OCI-LY3 (cell line): ENCODE results near the gene CSTPP1.

Experiments used
- EZH2phosphoT487 ChIP-seq: fragments of 200-600 bp; shearing (Covaris generic); IDR thresholded peaks from 2 replicates; pipeline ENCODE4 v1.6.1; 2018; ENCODE audit warnings: antibody characterized with exemption, mixed run types, low read depth
- TF ChIP-seq, protein P1 (sequence below): fragments of 200-600, 300-600 bp; sonication (generic); IDR thresholded peaks from 2 replicates; pipeline ENCODE4 v1.5.1; 2014; ENCODE audit warnings: antibody characterized with exemption, low read length, low read depth

DNA sequence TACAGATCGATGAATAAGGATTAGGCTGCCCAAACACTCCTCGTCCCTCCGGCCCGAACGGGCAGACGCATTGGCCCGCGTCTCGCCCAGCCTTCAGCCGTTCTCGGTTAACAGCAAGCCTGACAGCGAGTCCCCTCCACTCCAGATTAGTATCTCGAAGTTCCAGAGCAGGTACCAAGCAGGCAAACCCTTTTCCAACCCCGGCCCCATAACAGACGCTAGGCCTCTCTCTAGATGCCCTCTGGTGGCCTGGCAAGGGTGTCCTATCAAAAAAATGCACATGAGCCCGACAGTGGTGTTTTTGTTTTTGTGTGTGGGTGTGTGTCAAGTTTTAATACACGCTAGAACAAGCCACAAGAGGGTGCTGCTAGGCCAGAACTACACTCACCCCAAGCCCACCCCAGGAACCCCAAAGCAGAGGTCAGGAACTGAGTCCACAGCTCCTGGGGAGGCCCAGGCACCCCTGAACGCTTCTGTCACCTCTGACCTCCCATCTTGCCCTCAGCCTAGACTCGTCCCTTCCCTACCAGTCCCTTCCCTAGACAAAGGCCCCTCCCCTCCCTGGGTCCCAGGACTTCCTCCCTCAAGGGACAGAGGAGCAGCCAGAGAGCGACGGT lies 240.8 kb downstream of the CSTPP1 start:
- TF ChIP-seq, protein P1, sequence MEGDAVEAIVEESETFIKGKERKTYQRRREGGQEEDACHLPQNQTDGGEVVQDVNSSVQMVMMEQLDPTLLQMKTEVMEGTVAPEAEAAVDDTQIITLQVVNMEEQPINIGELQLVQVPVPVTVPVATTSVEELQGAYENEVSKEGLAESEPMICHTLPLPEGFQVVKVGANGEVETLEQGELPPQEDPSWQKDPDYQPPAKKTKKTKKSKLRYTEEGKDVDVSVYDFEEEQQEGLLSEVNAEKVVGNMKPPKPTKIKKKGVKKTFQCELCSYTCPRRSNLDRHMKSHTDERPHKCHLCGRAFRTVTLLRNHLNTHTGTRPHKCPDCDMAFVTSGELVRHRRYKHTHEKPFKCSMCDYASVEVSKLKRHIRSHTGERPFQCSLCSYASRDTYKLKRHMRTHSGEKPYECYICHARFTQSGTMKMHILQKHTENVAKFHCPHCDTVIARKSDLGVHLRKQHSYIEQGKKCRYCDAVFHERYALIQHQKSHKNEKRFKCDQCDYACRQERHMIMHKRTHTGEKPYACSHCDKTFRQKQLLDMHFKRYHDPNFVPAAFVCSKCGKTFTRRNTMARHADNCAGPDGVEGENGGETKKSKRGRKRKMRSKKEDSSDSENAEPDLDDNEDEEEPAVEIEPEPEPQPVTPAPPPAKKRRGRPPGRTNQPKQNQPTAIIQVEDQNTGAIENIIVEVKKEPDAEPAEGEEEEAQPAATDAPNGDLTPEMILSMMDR, result peak; percentile 69
- TF ChIP-seq EZH2phosphoT487, result no peak
